NOMO-1 treated with dmso at 0.1 percent for 144 hours (cell line): ENCODE measurements around the gene RNH1.
A peak's percentile ranks its signal among the peaks of the same experiment; 100 is the strongest.

ENCODE experiments used
- DNase-seq: peaks from one replicate; lab custom pipeline; 2025; ENCODE audit not compliant: unreplicated experiment; lab: John Stamatoyannopoulos, UW

The RNH1 gene

GRCh38 chr11:506995-507726 lies at the start of gene RNH1:
TSS of gene RNH1 (minus strand) at chr11:507242. CDS start at chr11:502162, 5,080 bp downstream.
- peak; percentile 87 for DNase-seq

GRCh38 chr11:555780-556661 lies 49.0 kb upstream of the RNH1 start:
- DNase-seq: no peak

GRCh38 chr11:555227-555779 lies 48.3 kb upstream of the RNH1 start:
- no peak for DNase-seq

GRCh38 chr11:554428-555226 lies 47.6 kb upstream of the RNH1 start:
- DNase-seq: peak; percentile 23

- DNase-seq: no peak
Measured at GRCh38 chr11:553988-554340, 46.9 kb upstream of the RNH1 start.

DNA sequence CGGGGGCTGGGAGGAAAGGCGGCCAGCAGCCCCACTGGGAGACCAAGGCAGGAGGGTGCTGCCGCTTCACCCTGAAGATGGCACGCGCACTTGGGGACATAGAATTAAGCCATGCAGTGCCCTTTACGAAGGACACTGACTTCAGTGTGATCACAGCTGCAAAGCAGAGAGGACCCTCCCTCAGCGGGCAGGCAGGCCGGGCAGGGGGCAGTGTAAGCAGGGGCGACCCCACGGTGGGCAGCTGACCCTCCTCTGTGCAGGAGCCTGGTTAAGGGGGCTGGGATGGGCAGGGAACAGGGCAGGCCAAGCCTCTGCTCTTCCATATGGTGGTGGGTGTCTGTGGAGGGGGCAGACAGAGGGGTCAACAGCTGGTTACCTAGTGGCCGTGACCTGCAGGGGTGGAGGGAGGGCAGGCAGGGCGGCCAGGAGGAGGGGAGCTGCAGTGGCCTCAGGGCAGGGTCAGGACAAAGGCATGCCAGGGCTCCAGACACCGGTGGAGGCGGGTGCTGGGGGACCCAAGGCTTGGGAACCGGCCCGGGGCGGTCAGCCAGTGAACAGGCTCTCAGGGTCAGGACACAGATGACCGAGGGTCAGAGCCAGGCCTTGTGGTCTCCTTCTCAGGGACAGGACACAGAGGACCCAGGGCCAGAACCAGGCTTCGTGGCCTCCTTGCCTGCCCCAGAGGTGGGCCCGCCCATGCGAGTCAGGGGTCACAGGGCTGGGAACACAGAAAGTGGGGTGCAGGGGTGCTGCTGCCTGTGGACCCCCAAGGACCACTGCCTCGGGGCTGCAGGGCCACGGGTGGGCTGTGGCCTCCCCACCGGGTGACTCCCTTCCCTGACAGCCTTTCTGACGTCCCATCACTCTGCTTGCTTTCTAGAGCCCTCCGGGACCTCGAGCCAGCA lies 46.3 kb upstream of the RNH1 start:
- no peak for DNase-seq

- DNase-seq: no peak
Measured at GRCh38 chr11:551596-551995, 44.6 kb upstream of the RNH1 start.

GRCh38 chr11:551131-551530 lies 44.1 kb upstream of the RNH1 start:
- no peak for DNase-seq

DNA sequence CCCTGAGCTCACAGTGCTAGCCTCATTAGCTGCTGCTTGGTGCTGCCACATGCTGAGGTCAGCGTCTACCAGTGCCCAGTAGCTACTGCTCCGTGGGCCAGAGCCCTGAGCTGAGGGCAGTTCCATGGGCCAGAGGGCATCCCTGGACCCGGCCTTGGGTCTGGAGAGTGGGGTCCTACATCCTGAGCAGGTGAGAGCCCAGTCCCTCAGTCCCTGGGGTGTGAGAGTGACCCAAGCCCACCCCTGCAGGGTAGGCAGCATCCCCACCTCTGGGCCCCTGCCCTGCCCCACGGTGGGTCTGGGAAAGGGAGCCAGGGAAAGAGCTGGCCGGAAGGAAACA lies 43.7 kb upstream of the RNH1 start:
- no peak for DNase-seq

DNA sequence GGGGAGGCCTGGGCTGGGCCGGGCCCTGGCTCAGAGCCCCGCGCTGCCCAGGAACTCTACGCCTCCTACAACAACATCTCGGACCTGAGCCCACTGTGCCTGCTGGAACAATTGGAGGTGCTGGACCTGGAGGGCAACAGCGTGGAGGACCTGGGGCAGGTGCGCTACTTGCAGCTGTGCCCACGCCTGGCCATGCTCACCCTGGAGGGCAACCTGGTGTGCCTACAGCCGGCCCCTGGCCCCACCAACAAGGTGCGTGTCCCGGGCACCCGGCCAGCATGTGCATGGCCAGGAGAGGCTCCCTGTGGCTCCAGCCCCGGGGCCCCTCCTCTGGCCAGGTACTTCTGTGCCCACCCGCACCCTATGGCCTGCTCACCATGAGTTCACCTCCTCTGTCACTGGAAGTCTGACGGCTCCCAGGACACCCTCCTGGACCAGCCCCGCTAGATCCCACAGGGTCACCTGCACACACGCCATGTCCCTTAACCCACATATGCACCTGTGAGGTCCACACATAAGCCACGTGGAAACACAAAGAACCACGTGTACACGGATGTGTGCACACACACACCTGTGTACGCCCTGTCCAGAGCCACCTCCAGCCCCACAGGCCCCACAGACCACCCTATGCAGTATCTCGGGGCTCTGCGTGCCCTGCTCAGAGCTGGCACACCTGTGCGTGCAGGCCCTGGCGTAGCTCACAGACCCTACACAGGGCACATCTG lies 43.1 kb upstream of the RNH1 start:
- DNase-seq: no peak

GRCh38 chr11:548700-549603 lies 41.9 kb upstream of the RNH1 start:
- DNase-seq: no peak

DNA sequence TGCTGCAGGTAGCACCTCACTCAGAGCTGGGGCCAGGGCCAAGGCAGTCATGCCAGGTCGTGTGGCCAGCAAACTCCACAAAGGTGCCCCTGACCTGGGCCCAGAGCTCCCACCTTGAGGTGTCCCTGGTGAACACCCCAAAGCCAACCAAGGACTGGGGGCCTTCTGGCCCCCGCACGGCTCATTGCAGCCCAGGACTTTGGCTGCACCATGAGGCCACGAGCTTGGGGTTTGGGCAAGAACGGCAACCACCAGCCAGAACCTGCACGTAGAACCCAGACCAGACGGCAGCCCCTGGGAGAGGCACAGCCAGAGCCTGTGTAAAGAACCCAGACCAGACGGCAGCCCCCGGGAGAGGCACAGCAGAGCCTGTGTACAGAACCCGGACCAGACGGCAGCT lies 38.1 kb upstream of the RNH1 start:
- no peak for DNase-seq

DNA sequence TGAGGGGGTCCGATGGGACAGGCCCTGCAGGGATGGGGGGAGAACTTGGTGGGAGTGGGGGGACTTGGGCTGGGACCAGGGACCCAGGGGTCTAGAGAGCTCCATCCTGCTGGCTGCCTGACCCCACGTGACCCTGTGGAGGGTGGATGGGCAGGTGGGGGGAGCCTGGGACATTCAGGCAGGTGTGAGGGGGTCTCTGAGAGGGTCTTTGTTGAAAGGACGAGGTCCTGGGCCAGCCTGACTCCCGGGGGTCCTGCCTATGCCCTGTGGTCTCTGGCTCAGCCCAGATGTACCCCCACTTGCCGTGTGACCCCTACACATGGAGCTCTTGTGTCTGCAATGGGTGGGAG lies 37.8 kb upstream of the RNH1 start:
- no peak for DNase-seq

DNA sequence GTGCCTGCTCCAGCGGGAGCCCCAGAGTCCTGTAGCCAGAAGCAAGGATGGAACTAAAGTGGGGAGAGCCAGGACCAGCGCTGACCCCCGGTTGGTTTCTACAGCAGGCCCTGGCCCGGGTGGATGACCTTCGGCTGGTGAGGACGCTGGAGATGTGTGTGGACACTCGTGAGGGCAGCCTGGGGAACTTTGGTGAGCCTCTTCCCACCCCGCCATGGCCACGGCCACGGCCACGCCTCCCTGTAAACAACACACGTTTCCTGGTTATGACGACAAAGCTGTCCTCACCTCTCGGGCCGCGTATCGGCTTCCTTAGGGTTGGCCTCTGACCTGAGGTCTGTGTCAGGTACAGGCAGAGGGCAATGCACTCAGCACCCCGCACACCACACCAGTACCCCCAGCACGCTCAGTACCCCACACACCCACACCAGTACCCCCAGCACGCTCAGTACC lies 34.4 kb upstream of the RNH1 start:
- no peak for DNase-seq

DNA sequence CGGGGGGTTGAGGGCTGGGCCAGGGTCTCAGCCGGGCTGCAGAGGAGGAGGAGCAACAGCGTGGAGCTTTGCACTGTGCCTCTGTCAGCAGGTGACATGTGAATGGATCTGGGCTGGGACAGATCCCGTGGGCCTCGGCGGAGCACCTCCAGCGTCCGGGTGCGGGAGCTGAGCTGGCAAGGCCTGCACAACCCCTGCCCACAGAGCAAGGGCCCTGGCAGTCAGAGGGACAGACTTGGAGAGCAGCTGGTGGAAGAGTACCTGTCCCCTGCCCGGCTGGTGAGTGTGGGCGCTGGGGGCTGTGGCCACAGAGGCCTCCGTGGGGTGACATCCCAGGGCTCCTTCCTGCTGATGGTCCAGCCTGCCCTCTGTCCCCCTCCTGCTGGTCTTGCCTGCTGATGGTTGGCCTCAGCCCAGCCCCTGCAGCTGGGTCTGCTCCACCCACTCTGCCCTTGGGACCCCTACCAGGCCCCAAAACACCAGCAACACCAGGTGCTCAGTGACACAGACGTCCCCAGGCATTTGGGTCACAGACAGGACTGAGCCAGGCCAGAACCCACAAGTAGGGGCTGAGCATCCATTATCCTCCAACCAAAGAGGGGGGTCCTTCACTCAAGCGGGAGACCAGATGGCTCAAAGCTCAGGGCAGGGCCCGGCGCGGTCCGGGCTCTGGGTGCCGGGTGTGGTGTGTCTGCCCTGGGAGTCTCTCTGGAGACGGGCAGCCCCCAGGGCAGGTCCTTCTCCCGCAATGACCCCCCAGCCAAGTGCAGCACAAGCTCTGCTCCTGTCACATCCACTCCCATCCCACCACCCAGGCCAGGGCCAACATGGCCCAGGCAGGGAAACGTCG lies 33.8 kb upstream of the RNH1 start:
- no peak for DNase-seq

- DNase-seq: no peak
Measured at GRCh38 chr11:539971-540481, 33.0 kb upstream of the RNH1 start.

DNA sequence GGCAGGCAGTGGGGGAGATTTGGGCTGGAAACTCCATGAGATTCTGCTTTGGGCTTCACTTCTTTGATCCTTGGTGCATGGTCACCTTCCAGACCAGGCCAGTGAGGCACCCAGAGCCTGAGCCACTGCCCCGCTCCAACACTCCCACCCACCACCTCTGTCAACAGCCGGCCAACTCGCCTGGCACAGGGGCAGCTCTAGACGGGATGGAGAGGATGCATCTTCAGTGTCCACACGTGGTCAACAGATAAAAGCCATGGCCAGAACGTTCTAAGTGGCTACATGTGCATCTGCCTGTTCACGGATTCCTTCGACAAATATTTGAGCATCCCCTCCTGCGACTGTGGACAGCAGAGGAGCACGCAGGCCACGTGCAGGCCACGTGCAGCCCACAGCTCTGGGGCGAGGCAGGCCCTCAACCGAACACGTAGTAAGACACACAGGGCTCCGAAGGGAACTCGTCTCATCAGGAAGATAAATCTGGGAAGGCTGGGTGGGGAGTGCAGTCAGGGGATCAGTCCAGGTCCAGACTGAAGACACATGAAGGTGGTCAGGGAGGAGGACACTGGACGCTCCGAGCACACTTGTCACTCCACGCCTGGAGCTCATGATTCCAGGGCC lies 31.5 kb upstream of the RNH1 start:
- no peak for DNase-seq
